Endothelial cell of umbilical vein (primary cell): ENCODE data around the gene PDE6D. TPM values are rescaled to one million over a fixed set of nuclear protein-coding genes. Genes with fewer than 3 reads are reported as not detected.

Experiments
- BruUV-seq: library from RNA; stranded (reverse); fragments of 400-500 nt; replicated peaks from 2 replicates; lab custom pipeline; 2021; lab: Mats Ljungman, UMichigan
- CTCF ChIA-PET: fragments of 300-600, 350-600 bp; sonication (Branson Sonifier 250); formaldehyde crosslinking; loops from one replicate; lab custom pipeline; 2021; ENCODE audit warnings: antibody characterized with exemption, inconsistent platforms; lab: Charles Lee
- POLR2A ChIA-PET: fragments of 300-600, 350-600 bp; sonication (Branson Sonifier 250); formaldehyde crosslinking; loops from one replicate; lab custom pipeline; 2021; ENCODE audit warnings: antibody characterized with exemption, inconsistent platforms; lab: Charles Lee
- DNase-seq: peaks from one replicate; pipeline ENCODE4 v3.0.0-alpha.2; 2011; ENCODE audit warnings: low read depth, low spot score
- FAIRE-seq: peaks from 2 replicates; lab custom pipeline; 2011; peaks lifted over from hg19 to GRCh38; lab: Jason Lieb, UNC
- H2AFZ ChIP-seq: 2 replicates; pipeline ENCODE4 v1.6.0; 2012; ENCODE audit warnings: low read depth, low read length, control low read depth, inconsistent platforms
- H3K27ac ChIP-seq: 2 replicates; pipeline ENCODE4 v1.5.1; 2011; ENCODE audit warnings: low read depth, mild to moderate bottlenecking, control low read depth, low read length, moderate library complexity; ENCODE audit not compliant: insufficient read depth
- H3K27me3 ChIP-seq, 2 experiments: 2 replicates each; pipeline versions ENCODE4 v1.6.0 to v1.6.1; 2011; ENCODE audit warnings: low read length in 2 of 2, mixed read lengths in 1 of 2; ENCODE audit not compliant: control insufficient read depth in 2 of 2, insufficient read depth in 2 of 2
- H3K36me3 ChIP-seq, 2 experiments: 2 replicates in 1 of 2; 3 replicates in 1 of 2; pipeline ENCODE4 v1.5.1; 2011; ENCODE audit warnings: low read length in 2 of 2, mild to moderate bottlenecking in 1 of 2, moderate library complexity in 1 of 2; ENCODE audit not compliant: control insufficient read depth in 2 of 2, insufficient read depth in 2 of 2; ENCODE audit errors: extremely low read depth in 1 of 2
- H3K4me1 ChIP-seq: 3 replicates; pipeline ENCODE4 v1.5.1; 2011; ENCODE audit warnings: mild to moderate bottlenecking, low read length; ENCODE audit not compliant: control insufficient read depth, insufficient read depth; ENCODE audit errors: extremely low read depth
- H3K4me2 ChIP-seq: 2 replicates; pipeline ENCODE4 v1.6.1; 2011; ENCODE audit warnings: low read length, control low read depth, mixed read lengths; ENCODE audit not compliant: insufficient read depth
- H3K4me3 ChIP-seq, 3 experiments: fragments of 200-600 bp in 1 of 3; sonication (generic), shearing (Covaris generic) in 1 of 3; replicated peaks in 1 of 3; 2 replicates each; pipeline ENCODE4 v1.5.1; 2011 to 2016; ENCODE audit warnings: control low read depth in 3 of 3, low read length in 3 of 3, mild to moderate bottlenecking in 2 of 3, inconsistent platforms in 1 of 3, low read depth in 1 of 3, moderate library complexity in 1 of 3; ENCODE audit not compliant: insufficient read depth in 1 of 3
- H3K79me2 ChIP-seq: 2 replicates; pipeline ENCODE4 v1.6.0; 2012; ENCODE audit warnings: low read length, inconsistent platforms; ENCODE audit not compliant: control insufficient read depth, insufficient read depth
- H3K9ac ChIP-seq: replicated peaks from 2 replicates; pipeline ENCODE3; 2011; ENCODE audit warnings: low read length, control low read depth; ENCODE audit not compliant: insufficient read depth; ENCODE audit errors: extremely low read depth
- H3K9me1 ChIP-seq: replicated peaks from 3 replicates; pipeline ENCODE4 v1.6.0; 2011; ENCODE audit warnings: mild to moderate bottlenecking, low read length; ENCODE audit not compliant: control insufficient read depth, insufficient read depth; ENCODE audit errors: extremely low read depth
- H3K9me3 ChIP-seq: replicated peaks from 2 replicates; pipeline ENCODE4 v1.5.1; 2012; ENCODE audit warnings: low read length, inconsistent platforms; ENCODE audit not compliant: control insufficient read depth, insufficient read depth
- H4K20me1 ChIP-seq: replicated peaks from 2 replicates; pipeline ENCODE3; 2011; ENCODE audit warnings: mild to moderate bottlenecking, low read length; ENCODE audit not compliant: control insufficient read depth, insufficient read depth; ENCODE audit errors: extremely low read depth
- MYC ChIP-seq: IDR thresholded peaks from one replicate; pipeline ENCODE4 v1.6.1; 2011; ENCODE audit warnings: mild to moderate bottlenecking, low read depth, low read length
- POLR2A ChIP-seq: IDR thresholded peaks from 2 replicates; pipeline ENCODE4 v1.6.1; 2012; ENCODE audit warnings: low read depth, mild to moderate bottlenecking, control low read depth, low read length
- dilution Hi-C: fragments of 300-500 bp; cut with MboI; formaldehyde crosslinking; loops from one replicate; pipeline ENCODE4 v1.15.0; 2019; ENCODE audit warnings: low sequenced_read_pairs; ENCODE audit not compliant: extremely low pct_ligation_motif_present
- intact Hi-C: fragments of 100-400 bp; cut with micrococcal nuclease; formaldehyde crosslinking; loops from one replicate; pipeline ENCODE4 v1.10.0; 2022
- polyA plus RNA-seq, 4 experiments: library from polyadenylated mRNA; depleted of rRNA in 3 of 4; stranded (reverse) in 3 of 4; unstranded in 1 of 4; fragments of >200 nt; gene quantifications; 2 replicates each; pipeline versions ENCODE4 v1.2.1 to v1.2.3, GENCODE V29; 2011 to 2012; ENCODE audit warnings: missing spikeins in 1 of 4
- total RNA-seq: library from RNA; stranded (reverse); gene quantifications from 2 replicates; pipeline ENCODE4 v1.2.3, GENCODE V29; 2021
- TF ChIP-seq, protein P1 (sequence below), 2 donors: IDR thresholded peaks; 1 replicate in 1 of 2; 2 replicates in 1 of 2; pipeline ENCODE4 v1.5.1; 2011; ENCODE audit warnings: low read length in 2 of 2, mild to moderate bottlenecking in 2 of 2, moderate library complexity in 2 of 2, control low read depth in 1 of 2, inconsistent platforms in 1 of 2, low read depth in 1 of 2; ENCODE audit not compliant: insufficient read depth in 1 of 2; ENCODE audit errors: extremely low read depth in 1 of 2
- TF ChIP-seq, protein P2 (sequence below): IDR thresholded peaks from 2 replicates; pipeline ENCODE4 v1.6.1; 2011; ENCODE audit not compliant: insufficient read depth, insufficient read length

PDE6D gene
- total and polyA plus RNA-seq, 2 donors (not counting 3 experiments of a cell fraction or from before 2014, with no cell fraction given): 23.8 to 36.8 TPM

- Histone ChIP-seq H3K27ac (no peak overlapping the region), H3K4me3 (no peak overlapping the region), H3K9ac (no peak overlapping the region), H3K4me1 (no peaks in the 10 kb centered on the region), H3K4me2 (no peak overlapping the region), H3K27me3 (no peaks in the 10 kb centered on the region), H3K79me2 (no peaks in the 10 kb centered on the region), H3K36me3 (no peaks in the 10 kb centered on the region), H2AFZ (peak overlapping the region; percentile 82), H4K20me1 (no peaks in the 10 kb centered on the region), H3K9me3 (no peaks in the 10 kb centered on the region), H3K9me1 (no peaks in the 10 kb centered on the region)
- DNase-seq (peak; percentile 54), FAIRE-seq (peak; percentile 62)
- dilution Hi-C loops (no loop called here), intact Hi-C loops (loop anchor here (1.0 kb wide), 1 partner anchor 28 kb away; no protein-coding TSS in a partner anchor)
- TF ChIP-seq MYC: peak; percentile 84
- no peak for TF ChIP-seq POLR2A
- TF ChIP-seq, protein P1, sequence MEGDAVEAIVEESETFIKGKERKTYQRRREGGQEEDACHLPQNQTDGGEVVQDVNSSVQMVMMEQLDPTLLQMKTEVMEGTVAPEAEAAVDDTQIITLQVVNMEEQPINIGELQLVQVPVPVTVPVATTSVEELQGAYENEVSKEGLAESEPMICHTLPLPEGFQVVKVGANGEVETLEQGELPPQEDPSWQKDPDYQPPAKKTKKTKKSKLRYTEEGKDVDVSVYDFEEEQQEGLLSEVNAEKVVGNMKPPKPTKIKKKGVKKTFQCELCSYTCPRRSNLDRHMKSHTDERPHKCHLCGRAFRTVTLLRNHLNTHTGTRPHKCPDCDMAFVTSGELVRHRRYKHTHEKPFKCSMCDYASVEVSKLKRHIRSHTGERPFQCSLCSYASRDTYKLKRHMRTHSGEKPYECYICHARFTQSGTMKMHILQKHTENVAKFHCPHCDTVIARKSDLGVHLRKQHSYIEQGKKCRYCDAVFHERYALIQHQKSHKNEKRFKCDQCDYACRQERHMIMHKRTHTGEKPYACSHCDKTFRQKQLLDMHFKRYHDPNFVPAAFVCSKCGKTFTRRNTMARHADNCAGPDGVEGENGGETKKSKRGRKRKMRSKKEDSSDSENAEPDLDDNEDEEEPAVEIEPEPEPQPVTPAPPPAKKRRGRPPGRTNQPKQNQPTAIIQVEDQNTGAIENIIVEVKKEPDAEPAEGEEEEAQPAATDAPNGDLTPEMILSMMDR (IDR thresholded peaks at IDR 0.05; ENCODE audit: extremely low read depth in 1 of 2, insufficient read depth in 1 of 2, low read depth in 1 of 2, low read length in 2 of 2): peak; percentile 60 to 82
- TF ChIP-seq, protein P2, sequence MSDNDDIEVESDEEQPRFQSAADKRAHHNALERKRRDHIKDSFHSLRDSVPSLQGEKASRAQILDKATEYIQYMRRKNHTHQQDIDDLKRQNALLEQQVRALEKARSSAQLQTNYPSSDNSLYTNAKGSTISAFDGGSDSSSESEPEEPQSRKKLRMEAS: peak; percentile 96
- no TSS peak for BruUV-seq
- POLR2A ChIA-PET: interaction anchor here (0.6 to 0.9 kb wide), 2 partner anchors 21 to 133 kb away, joined by 3 to 5 read pairs; partner anchors contain the start of gene PTMA
- CTCF ChIA-PET: interaction anchor here (0.6 to 9.6 kb wide), 10 partner anchors 10 to 82 kb away, joined by 3 to 107 read pairs (median 6); partner anchors contain the start of gene PTMA
These were observed 93.8 kb downstream of the PDE6D start for GRCh38 chr2:231687133-231687852.
